Heart left ventricle (tissue), 16 donors: ENCODE results near the gene MMGT1. TPM values are rescaled to one million over a fixed set of nuclear protein-coding genes. Genes with fewer than 3 reads are reported as not detected.
"Not testable (repeated sequence)": the region's sequence is repeated elsewhere in the genome, so short reads cannot be mapped to it uniquely, and the experiment has no call there.

Experiments used
- ATAC-seq, 4 donors: fragments of 200-7000 bp; cut with Tn5 transposase; one replicate each; pipeline ENCODE4 v1.9.1; 2020 to 2022; ENCODE audit warnings: moderate library complexity in 4 of 4, mild to moderate bottlenecking in 3 of 4, moderate number of reproducible peaks in 1 of 4
- DNase-seq, 5 donors: peaks; one replicate each; pipeline ENCODE4 v3.0.0-alpha.2; 2020
- H3K27ac ChIP-seq, 12 donors: fragments of 200-600 bp; sonication (generic) in 4 of 12; one replicate each; pipeline versions ENCODE4 v1.5.0 to v1.8.0; 2016 to 2022; ENCODE audit warnings: mild to moderate bottlenecking in 2 of 12
- H3K27me3 ChIP-seq, 9 donors: fragments of 200-600 bp; sonication (generic) in 2 of 9; one replicate each; pipeline versions ENCODE4 v1.5.1 to v1.8.0; 2016 to 2022; ENCODE audit warnings: mild to moderate bottlenecking in 3 of 9
- H3K36me3 ChIP-seq, 9 donors: fragments of 200-600 bp; sonication (generic) in 2 of 9; one replicate each; pipeline versions ENCODE4 v1.5.0 to v1.8.0; 2018 to 2022; ENCODE audit warnings: mild to moderate bottlenecking in 2 of 9
- H3K4me1 ChIP-seq, 12 donors: fragments of 200-600 bp; sonication (generic) in 4 of 12; one replicate each; pipeline versions ENCODE4 v1.5.0 to v1.8.0; 2016 to 2022; ENCODE audit warnings: mild to moderate bottlenecking in 3 of 12
- H3K4me3 ChIP-seq, 12 donors: fragments of 200-600 bp; sonication (generic) in 4 of 12; one replicate each; pipeline versions ENCODE4 v1.5.0 to v1.8.0; 2017 to 2022; ENCODE audit warnings: mild to moderate bottlenecking in 9 of 12, moderate library complexity in 4 of 12
- H3K9me3 ChIP-seq, 12 donors: fragments of 200-600 bp; sonication (generic) in 4 of 12; one replicate each; pipeline versions ENCODE4 v1.5.0 to v1.8.0; 2016 to 2022; ENCODE audit warnings: mild to moderate bottlenecking in 1 of 12
- CTCF ChIP-seq, 12 donors: fragments of 200-600 bp; sonication (generic) in 4 of 12; IDR thresholded peaks; one replicate each; pipeline versions ENCODE4 v1.5.0 to v1.8.0; 2018 to 2022; ENCODE audit warnings: antibody characterized with exemption in 12 of 12, mild to moderate bottlenecking in 5 of 12
- POLR2A ChIP-seq, 2 donors: fragments of 450-650 bp; IDR thresholded peaks; one replicate each; pipeline ENCODE4 v1.6.1; 2017; ENCODE audit warnings: antibody characterized with exemption in 2 of 2, mild to moderate bottlenecking in 2 of 2, moderate library complexity in 2 of 2
- WGBS, 4 donors: extraction: QIAGEN DNeasy Blood & Tissue Kit in 2 of 4; methylation state at CpG; one replicate each; pipeline versions ENCODE4 v1.1.5 to v1.1.7; 2013 to 2018; 5-methylcytosine and 5-hydroxymethylcytosine counted together
- intact Hi-C, 10 donors: fragments of 100-400 bp; cut with DNase I; formaldehyde crosslinking; loops; one replicate each; pipeline versions ENCODE4 v1.11.1 to v1.14.2; 2022
- polyA plus RNA-seq, 2 donors: library from polyadenylated mRNA; stranded (reverse); fragments of 200-250 nt; gene quantifications; one replicate each; pipeline ENCODE4 v1.2.3, GENCODE V29; 2013
- total RNA-seq, 9 donors: library from RNA; depleted of rRNA in 2 of 9; stranded (reverse); fragments of >200 nt in 2 of 9; fragmentation: NEBNext Ultra II Directional in 3 of 9; extraction: Animal tissue kit (Norgen Biotek cat#: 25700) in 3 of 9; gene quantifications; one replicate each; pipeline versions ENCODE4 v1.1.0 to v1.2.4, GENCODE V29; 2016 to 2023
- donor health status: ischemic (EF 13 %, LVEDD 7.1; RV severe dilation, severe dysfunction).
- donor health status: healthy with polysubstance abuse.
- donor health status: DM: no; HTN: yes; CAD: no.
- donor health status: DM: no; HTN: no; CAD: no.
- donor health status: ischemic (EF 25% LVEDD 6.9; RV normal size, moderate dysfunction).
- donor health status: ischemic (EF 25% LVEDD 5.7; RV mildly dilated, moderate dysfunction).
- donor health status: healthy.
- donor health status: DM: yes; HTN: yes; CAD: no.
- donor health status: ischemic (EF 35%, LVEDD 5.7; RV mildly dilated, moderate dysfunction).
- donor health status: nonischemic (EF 11% LVEDD 7.7; RV severe dilation, severe dysfunction).
- donor health status: DM: yes; HTN: yes; CAD: no.
- donor health status: PGD.
- donor health status: ischemic (EF 29% LVEDD 5.4; RV normal size, mild dysfunction).
- donor health status: nonischemic (EF 23%, LVEDD 6.1; RV moderate dilation, normal function).

MMGT1 gene
- total and polyA plus RNA-seq, 11 donors = 1.6 to 34.4 (median 26.5) TPM

DNA sequence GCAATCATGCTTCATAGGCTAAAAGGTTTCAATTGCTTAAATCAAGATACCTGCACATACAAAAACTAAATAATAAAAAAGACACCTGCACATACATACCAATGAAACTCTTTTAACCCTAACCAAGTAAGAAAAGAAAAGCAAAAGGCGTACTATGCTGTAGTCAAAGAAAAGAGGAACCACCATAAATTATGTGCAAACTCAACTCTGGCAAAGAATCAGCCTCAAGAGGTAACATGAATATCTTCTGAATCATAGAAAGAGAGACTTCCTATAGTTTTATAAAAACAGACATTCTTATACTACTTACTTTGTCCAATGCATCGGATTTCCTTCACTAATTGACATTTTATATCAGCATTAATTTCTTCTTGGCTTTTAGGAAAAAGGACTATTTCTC is 29.3 kb downstream of the MMGT1 start:
- H3K27me3 ChIP-seq = peaks cover 0 to 6% (median 0%) of the 10 kb centered on the region in 9 donors
- 65 to 93% (median 79%) methylated on average over 2 of the region's 2 CpGs for WGBS, 4 donors
- no peaks in the 10 kb centered on the region for H3K4me1 ChIP-seq
- no peaks in the 10 kb centered on the region for H3K36me3 ChIP-seq
- no peak overlapping the region for H3K4me3 ChIP-seq
- ATAC-seq (no peak), DNase-seq (no peak)
- peaks cover 0 to 11% (median 0%) of the 10 kb centered on the region in 12 donors for H3K9me3 ChIP-seq
- TF ChIP-seq POLR2A (IDR thresholded peaks at IDR 0.05) = no peak
- TF ChIP-seq CTCF (IDR thresholded peaks at IDR 0.05) = no peak
- no peak overlapping the region for H3K27ac ChIP-seq
- intact Hi-C loops = no loop called here

- no peak overlapping the region for H3K4me3 ChIP-seq
- TF ChIP-seq CTCF (IDR thresholded peaks at IDR 0.05) (peak; percentile 48 to 75 (median 62)), POLR2A (IDR thresholded peaks at IDR 0.05) (no peak)
- H3K9me3 ChIP-seq = peaks cover 0 to 4% (median 0%) of the 10 kb centered on the region in 12 donors
- H3K4me1 ChIP-seq = no peaks in the 10 kb centered on the region
- ATAC-seq (peak in 3 of 4 donors; percentile 42 to 68 (median 66)), DNase-seq (peak in 3 of 5 donors; percentile 13 to 47 (median 23))
- peaks cover 0 to 3% (median 0%) of the 10 kb centered on the region in 9 donors for H3K27me3 ChIP-seq
- H3K36me3 ChIP-seq = no peaks in the 10 kb centered on the region
- intact Hi-C loops = loop anchor here in 5 of 10 donors (2.0 to 10.0 kb wide), 6 partner anchors 297 to 745 kb away; no protein-coding TSS in a partner anchor
- WGBS, 4 donors = 43 to 50% (median 47%) methylated on average over 19 of the region's 19 CpGs
- no peak overlapping the region for H3K27ac ChIP-seq
These were observed 41.9 kb downstream of the MMGT1 start for GRCh38 chrX:135931644-135932487.

DNA sequence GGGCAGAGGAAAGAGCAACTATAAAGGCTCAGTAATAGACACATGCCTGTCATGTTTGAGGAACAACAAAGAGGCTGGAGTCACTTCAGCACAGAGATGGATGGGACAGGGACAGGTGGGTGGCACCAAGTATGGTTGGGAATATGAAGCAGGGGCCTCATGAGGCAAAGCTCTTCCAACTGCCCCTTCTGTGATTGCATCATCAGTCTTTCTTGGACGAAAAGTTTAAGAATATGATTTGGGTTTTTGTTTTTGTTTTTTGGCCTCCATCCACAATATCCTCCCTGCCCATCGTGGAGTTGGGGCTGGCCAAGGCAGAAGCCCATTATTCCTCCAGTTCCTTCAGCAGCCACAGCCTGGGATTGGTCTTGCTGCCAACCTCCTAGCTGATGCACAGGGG is 45.9 kb downstream of the MMGT1 start:
- DNase-seq = no peak
- Histone ChIP-seq H3K4me3 (no peak overlapping the region), H3K36me3 (no peaks in the 10 kb centered on the region), H3K27me3 (peaks cover 0 to 6% (median 0%) of the 10 kb centered on the region in 9 donors), H3K4me1 (no peaks in the 10 kb centered on the region), H3K27ac (no peak overlapping the region), H3K9me3 (no peaks in the 10 kb centered on the region)
- intact Hi-C loops = loop anchor here in 1 of 10 donors (10.0 kb wide), 1 partner anchor 443 kb away; no protein-coding TSS in a partner anchor
- TF ChIP-seq POLR2A (IDR thresholded peaks at IDR 0.05) (no peak), CTCF (IDR thresholded peaks at IDR 0.05) (no peak)
- 38 to 71% (median 52%) methylated on average over 2 of the region's 2 CpGs for WGBS, 4 donors
- ATAC-seq = no peak

DNA sequence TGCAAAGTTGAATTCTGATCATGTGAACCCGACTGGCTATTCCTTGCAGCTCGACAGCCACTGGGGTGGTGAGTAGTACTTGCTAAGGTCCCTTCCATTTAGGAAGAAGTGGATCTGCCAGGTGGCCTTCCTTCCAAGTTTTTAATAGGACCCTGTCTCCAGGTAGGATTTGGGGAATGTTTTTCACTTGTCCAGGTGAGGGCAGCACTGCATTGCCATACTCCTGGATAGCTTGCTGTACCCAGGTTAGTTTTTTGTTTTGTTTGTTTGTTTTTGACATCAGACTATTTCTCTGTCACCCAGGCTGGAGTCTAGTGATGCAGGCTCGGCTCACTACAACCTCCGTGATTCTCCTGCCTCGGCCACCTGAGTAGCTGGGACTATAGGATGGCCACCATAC is 50.4 kb downstream of the MMGT1 start:
- DNase-seq = no peak
- Histone ChIP-seq H3K27me3 (peaks cover 0 to 13% (median 0%) of the 10 kb centered on the region in 9 donors), H3K9me3 (no peaks in the 10 kb centered on the region), H3K27ac (no peak overlapping the region), H3K36me3 (no peaks in the 10 kb centered on the region), H3K4me3 (no peak overlapping the region), H3K4me1 (no peaks in the 10 kb centered on the region)
- no peak for TF ChIP-seq POLR2A (IDR thresholded peaks at IDR 0.05)
- TF ChIP-seq CTCF (IDR thresholded peaks at IDR 0.05) = no peak
- intact Hi-C loops = loop anchor here in 1 of 10 donors (10.0 kb wide), 1 partner anchor 439 kb away; no protein-coding TSS in a partner anchor
- ATAC-seq = no peak
- WGBS, 4 donors = 54 to 78% (median 67%) methylated on average over 5 of the region's 5 CpGs

DNA sequence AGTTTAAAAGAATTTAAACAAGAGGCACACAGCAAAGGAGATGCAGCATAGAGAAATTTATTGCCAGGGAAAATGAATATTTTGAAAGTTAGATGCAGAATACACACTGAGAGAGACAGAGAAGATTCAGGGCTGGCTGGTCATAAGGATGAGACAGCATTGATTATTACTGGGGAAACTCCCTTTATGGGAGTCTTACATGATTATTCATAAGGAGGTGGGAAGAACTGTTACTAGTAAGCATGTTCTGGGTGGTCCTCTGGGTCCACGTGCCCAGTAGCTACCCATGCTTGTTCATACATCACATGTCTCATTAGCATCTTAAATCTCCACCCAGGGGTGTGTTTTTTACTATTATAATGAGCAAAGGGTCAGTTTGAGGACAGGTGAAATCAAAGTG is 53.3 kb downstream of the MMGT1 start:
- not testable (repeated sequence) for H3K9me3 ChIP-seq, H3K4me3 ChIP-seq, DNase-seq, H3K4me1 ChIP-seq, ATAC-seq, H3K36me3 ChIP-seq, H3K27ac ChIP-seq
- intact Hi-C loops = loop anchor here in 1 of 10 donors (10.0 kb wide), 1 partner anchor 436 kb away; no protein-coding TSS in a partner anchor
- 38 to 70% (median 52%) methylated on average over 1 of the region's 1 CpG for WGBS, 4 donors
- H3K27me3 ChIP-seq = peaks cover 0 to 17% (median 0%) of the 10 kb centered on the region in 9 donors
